HG03565 (cell line): ENCODE data around the gene ANKRD36B.
"Not testable (repeated sequence)": the region's sequence is repeated elsewhere in the genome, so short reads cannot be mapped to it uniquely, and the experiment has no call there.

ENCODE experiments used
- ATAC-seq: cut with Tn5 transposase; IDR thresholded peaks from one replicate; pipeline ENCODE4 v1.9.1; 2021; ENCODE audit warnings: mild to moderate bottlenecking, moderate library complexity; ENCODE audit not compliant: unreplicated experiment

ANKRD36B gene

DNA sequence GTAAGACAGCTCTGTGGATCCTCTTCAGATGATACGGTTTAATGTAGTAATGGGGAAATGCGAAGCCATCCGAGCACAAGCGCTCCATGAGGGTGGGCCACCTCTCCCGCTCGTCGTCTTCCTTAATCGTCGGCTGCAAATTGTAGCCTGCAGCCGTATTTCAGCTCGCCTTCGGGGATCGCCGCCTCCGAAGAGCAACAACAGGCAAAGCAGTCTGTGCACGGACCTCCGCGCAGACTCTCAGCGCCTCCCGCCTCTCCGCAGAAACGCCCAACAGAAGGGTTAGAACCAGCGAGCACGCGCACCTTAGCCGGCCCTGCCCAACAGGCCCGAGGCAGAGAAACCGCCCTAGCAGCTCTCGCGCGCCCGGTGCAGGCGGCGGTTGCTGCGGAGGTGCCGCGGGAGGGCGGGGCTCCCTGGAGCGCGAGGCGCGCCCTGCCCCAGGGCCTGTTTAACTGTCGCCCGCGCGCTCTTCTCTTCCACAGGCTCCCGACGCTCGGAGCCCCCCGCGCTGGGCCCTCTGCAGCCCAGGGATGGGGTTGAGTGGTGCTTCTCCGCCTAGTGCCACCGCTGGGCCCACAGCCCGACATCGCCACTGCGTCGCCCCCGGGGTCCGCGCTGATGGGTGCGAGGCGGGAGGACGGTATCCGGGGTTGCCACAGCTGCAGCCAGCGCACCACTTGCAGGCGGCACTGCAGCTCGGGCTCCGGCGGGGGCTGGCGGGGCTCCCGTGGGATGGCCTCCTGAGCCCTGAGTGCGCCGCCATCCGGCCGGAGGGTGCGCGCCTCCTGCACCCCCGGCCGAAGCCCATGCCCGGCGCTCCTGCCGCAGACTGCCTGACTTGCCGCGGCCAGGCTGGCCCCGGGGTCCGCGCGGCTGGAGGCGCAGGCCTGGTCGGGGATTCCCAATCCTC lies at the start of gene ANKRD36B:
Gene ANKRD36B, minus strand, starts transcription at position 280 of the 913 bp plus-strand sequence. Its CDS starts 192 bp downstream, at position 88.
- ATAC-seq: peak; percentile 39

DNA sequence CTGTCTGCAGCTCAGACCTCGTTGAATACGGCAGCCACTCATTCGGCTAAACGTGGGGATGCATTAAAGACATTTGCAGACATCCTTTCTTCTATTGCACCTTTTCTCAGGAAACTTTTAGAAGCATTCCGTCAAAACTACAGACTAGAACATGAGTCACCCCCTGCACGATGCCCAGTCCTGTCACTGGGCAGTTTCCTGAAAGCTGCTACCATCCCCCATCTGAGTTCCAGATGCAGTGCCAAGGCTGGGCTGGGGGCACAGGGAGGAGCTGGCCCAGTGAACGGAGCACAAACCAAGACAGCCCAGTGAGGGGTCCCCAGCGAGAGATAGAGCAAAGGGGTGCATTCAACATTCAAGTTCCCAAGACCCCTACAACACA lies 36.4 kb upstream of the ANKRD36B start:
- not testable (repeated sequence) for ATAC-seq

DNA sequence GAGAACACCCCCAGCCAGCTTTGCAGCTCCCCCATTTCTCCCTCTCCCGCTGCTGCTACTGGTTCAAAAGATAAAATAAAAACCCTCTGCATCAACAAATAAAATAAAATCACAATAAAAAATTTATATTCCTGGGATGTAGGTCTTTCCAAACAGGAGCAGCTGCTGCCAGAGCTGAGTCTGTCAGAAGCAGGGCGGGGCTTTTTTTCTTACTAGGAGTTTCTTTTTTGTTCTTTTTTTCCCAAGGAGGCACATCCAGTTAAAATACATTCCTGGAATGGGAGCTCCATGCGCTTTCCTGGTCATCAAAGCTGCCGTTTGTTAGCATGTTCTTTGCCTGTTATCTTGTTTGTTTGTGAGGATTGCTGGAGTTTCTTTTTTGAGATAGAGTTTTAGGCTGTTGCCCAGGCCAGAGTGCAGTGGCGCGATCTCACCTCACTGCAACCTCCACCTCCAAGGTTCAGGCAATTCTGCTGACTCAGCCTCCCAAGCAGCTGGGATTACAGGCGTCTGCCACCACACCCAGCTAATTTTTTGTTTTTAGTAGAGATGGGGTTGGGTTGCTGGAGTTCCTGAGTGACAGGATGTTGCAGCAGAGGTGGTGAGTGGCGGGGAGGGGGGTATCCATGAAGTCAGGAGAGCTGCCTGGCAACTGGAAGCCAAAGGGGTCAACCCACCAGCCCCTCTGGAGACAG lies 35.8 kb upstream of the ANKRD36B start:
- not testable (repeated sequence) for ATAC-seq

DNA sequence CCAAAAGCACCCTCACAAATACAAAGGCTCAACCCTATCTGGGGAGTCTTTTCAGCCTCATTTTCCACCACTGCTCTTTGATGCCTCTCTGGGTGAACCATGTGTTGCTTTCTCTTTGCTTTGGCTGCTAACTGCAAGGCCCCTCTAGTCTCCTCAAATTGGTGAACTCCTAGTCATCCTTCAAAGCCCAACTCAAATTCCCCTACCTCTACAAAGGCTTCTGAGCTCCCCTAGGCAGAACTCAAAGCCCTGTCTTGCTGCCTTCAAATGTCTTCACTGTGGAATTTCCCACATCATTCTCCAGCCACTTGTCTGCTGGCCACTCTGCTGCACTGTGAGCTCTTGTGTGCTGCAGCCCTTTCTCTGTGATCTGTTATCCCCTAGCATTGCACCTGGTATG lies 33.3 kb upstream of the ANKRD36B start:
- ATAC-seq: not testable (repeated sequence)

DNA sequence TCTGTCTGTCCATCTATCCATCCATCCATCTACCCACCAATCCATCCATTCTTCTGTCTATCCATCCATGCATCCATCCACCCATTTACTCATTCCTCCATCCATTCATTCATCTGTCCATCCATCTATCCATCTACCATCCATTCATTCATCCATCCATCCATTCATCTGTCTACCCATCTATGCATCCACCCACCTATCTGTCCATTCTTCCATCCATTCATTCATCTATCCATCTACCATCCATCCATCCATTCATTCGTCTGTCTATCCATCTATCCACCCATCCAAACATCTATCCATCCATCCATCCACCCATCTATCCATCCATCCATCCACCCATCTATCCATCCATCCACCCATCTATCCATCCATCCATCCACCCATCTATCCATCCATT lies 30.8 kb upstream of the ANKRD36B start:
- ATAC-seq: not testable (repeated sequence)

DNA sequence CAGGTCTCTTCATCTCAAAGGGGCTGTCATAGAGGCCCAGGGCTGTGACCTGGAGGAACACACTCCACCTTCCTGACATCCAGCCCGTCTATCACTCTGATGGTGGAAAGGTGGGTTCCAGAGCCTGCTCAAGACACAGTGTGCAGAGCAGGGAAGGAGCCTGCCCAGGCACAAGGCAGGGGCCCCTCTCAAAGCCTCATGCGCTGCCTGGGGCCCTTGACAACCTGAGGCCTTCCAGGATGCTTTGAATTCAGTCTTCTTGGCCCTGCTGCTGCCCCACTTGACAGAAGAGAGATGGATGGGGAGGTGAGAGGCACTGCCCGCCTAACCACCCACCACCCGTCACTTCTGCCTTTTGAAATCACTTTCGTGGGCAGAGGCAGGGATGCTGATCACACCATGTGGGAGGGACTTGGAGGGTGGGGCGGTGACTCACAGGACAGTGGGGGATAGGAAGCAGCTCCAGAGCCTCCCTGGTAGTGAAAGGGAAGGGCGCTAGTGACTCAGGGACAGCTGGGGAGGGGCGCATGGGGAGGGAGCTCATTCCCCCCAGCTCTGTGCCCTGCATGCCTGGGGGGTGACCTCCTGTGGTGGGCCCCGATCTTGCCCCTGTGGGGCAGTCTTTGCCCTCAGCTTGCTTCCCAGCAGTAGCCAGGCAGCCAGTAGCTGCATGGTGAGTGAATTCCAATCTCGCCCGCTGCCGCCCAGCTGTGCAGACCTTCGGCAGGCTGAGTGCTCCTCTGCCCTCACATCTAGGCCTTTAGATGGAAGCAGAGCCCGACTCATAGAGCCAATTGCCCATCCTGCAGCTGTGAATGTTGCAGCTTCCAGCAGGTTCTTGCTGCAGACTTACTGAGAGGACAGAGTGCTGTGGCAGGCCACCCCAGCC lies 29.5 kb upstream of the ANKRD36B start:
- not testable (repeated sequence) for ATAC-seq

DNA sequence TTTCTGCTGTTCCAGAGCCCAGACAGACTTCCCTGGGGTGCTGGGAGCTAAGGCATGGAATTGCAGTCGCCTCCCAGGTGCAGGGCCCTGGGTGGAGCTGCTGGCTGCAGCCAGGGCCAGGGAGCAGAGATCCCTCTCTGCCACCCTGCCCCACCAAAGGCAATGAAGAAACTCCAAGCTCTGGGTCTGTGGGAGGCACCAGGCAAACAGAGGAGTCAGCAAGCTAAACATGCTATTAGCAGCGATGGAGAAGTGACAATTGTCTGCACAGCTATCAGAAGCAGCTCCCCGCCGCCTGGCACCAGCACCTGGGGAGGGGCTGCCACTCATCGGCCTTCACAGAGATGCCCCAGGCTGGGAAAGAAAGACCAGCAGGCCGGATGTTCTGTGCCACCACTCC lies 28.2 kb upstream of the ANKRD36B start:
- ATAC-seq: no peak

DNA sequence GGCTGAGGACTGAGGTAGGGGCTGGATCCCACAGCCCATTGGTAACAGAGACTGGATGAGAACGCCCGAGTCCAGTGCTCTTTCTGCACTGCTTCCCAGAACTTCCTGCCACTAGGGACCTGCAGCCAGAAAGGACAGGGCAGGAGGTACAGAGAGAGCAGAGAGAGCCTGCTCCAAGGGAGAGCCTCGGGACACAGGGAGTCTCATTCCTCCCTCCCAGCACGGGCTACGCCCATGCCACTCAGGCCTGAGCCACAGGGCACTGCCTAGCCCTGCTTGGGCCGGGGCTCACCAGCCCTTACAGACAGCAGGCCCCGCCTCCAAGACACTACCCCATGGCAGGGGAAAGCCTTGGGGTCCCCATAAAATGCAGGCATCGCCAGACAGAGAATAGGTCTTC lies 26.1 kb upstream of the ANKRD36B start:
- not testable (repeated sequence) for ATAC-seq

DNA sequence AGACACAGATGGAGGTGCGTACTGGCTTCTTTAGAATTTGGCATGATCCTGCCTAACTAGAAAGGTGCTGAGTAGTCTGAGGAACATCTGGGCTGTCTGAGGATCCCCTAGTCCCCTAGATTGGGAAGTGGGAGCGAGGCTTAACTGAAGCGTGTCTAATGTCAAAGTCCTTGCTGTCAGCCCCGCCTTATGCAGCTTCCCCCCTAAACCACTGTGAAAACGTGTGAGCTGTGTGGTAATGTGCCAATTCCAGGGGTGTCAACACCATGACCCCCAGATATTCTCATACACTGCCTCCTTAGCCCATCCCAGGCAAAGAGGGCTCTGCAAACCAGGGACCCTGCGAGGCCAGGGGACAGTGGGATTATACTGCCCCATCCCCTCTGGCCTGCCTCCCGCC lies 22.2 kb upstream of the ANKRD36B start:
- not testable (repeated sequence) for ATAC-seq

DNA sequence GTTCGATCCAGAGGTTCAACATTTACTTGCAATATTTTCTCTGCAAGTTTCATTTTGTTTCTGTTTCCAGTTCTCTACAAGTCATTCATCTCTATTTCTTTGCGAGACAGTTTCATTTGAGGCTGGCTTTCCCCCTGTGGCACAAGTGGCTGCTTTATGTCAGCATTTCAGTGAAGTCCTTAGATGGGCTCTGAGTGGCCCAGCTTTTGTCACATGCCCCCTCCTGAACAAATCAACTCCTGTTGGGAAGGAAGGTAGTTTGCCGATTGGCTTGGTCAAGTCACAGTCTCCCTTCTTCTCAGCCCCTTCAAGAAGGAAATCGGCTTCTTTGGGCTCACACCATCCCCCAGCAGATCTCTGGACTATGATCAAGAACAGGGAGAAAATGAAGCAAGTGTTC lies 19.1 kb upstream of the ANKRD36B start:
- not testable (repeated sequence) for ATAC-seq

DNA sequence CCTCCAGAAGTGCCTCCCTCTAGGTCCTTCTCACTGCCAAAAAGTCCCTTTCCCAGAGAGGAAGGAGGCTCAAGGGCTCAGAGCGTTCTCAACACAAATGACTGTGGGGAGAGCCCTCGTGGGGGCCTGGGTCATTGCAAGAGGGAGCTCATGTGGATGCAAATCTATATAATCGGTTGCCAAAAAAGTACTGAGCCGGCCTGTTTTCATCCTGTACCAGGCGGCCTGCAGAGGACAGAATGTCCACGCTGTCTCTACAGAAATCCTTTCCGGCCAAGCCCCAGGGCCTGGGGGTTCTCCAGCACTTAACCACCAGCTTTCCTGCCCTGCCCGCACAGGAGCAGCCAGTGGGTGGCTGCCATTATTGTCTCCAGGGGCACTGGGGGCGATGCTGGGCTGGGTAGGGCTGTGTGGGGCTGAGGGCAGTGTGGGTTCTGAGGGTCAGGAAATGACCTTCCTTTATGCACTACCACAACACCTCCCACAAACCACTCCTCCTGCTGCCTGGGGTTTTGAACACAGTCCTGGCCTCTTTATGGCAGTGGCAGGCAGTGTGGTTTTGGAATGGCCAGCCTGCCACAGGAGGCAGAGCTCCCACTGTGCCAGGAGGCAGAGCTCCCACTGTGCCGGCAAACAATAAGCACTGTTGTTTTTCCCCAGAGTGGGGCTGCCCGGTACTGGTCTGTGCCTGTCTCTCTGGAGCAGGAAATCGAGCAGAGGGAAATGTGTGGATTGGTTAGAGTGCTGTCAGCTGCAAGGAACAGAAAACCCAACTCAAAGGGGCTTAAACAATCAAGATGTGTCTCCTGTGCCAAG lies 16.1 kb upstream of the ANKRD36B start:
- not testable (repeated sequence) for ATAC-seq

DNA sequence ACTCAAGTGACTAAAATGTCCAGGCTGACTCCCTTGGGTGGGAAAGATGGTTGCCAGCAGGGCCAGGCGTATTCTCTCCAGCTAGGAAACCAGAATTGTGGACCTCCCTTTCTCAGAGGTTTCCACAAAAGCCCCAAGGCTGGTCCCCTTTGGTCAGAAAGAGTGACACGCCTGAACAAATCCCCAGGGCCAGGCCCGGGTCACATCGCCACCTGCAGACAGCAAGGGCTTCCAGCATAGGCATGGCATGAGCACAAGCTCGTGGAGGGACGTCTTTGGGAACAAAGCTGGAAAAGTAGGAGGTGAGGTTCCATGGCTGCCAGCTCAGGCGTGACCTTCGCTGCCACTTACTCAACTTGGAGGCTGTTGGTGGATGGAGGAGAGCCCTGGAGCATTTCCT lies 15.4 kb upstream of the ANKRD36B start:
- ATAC-seq: not testable (repeated sequence)

DNA sequence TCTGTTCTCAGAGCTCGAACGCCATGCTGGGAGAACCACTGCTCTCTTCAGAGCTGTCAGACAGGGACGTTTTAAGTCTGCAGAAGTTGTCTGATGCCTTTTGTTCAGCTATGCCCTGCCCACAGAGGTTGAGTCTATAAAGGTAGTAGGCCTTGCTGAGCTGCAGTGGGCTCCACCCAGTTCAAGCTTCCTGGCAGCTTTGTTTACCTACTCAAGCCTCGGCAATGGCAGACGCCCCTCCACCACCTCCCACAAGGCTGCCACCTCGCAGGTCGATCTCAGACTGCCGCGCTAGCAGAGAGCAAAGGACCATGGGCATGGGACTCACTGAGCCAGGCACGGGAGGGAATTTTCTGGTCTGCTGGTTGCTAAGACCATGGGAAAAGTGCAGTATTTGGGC lies 11.9 kb upstream of the ANKRD36B start:
- not testable (repeated sequence) for ATAC-seq

DNA sequence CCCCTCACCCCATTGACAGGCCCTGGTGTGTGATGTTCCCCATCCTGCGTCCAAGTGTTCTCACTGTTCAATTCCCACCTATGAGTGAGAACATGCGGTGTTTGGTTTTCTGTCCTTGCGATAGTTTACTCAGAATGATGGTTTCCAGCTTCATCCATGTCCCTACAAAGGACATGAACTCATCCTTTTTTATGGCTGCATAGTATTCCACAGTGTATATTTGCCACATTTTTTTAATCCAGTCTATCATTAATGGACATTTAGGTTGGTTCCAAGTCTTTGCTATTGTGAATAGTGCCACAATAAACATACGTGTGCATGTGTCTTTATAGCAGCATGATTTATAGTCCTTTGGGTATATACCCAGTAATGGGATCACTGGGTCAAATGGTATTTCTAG lies 6.5 kb upstream of the ANKRD36B start:
- not testable (repeated sequence) for ATAC-seq

DNA sequence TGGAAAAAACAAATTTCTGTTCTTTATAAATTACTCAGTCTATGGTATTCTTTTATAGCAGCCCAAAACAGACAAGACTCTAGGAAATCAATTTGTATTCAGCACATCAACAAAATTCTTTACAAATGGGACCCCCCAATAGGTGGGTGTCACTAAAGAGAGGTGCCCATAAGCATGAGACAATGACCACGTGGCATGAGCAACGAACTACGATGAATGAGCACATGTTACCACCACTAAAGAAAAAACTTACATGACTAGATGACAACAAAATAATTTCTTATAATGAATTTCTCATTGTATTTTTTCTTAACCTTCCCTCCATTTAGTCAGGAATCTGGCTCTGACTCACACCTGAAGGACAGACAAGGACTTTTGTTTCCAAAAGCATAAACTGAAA lies 3.8 kb upstream of the ANKRD36B start:
- not testable (repeated sequence) for ATAC-seq

DNA sequence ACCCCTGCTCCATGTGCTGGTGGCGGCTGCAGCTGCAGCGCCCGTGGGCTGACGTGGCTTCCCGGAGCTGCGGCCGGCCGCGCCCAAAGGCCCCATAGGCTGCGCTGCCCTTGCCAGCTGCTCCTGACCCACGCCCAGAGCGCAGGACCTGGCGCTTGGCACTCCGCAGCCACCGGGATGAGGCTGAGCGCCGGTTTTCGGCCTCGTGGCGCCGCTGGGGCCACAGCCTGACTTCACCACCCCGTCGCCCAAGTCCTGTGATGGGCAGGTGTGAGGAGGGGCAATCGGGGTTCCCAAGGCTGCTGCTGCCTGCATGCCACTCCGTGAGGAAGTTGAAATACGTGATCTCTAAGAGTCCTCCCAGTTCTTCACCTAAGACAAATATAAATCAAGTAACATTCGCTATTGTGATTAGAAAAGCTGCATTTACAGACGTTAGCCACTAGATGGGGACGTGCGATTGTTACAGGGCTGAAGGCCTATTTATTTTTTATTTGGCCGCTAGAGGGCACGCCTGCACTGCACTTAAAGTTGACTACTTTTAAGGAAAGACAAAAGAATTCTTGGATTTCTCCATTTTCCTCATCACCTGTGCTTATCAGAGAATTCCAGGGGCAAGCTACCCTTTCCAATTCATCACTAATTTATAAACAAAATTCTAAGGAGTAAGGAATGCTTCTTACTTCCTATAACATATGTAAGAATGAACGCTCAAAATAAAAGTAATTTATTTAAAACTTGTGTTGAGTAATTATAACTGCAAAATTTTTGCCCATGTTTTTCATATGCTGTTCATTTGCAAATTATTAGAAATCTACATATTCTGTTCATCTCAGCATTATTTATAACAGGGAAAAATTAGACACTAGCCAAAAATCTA lies 1.1 kb upstream of the ANKRD36B start:
- peak; percentile 49 for ATAC-seq

DNA sequence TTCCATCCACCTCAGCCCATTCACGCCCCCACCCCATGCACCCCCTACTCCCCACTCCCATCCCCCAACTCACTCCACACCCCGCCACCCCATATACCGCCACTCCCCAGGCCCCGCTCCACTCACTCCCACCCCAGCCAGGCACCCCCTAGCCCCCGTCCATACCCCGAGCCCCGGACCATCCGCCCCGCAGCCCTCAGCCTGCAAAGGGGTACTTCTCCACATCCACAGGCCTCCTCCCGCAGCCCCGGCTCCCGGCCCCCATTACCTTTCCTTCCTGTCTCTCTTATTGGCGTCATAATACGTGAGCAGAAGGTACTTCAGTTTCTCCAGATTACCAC lies 450 bp downstream of the ANKRD36B start:
- not testable (repeated sequence) for ATAC-seq

DNA sequence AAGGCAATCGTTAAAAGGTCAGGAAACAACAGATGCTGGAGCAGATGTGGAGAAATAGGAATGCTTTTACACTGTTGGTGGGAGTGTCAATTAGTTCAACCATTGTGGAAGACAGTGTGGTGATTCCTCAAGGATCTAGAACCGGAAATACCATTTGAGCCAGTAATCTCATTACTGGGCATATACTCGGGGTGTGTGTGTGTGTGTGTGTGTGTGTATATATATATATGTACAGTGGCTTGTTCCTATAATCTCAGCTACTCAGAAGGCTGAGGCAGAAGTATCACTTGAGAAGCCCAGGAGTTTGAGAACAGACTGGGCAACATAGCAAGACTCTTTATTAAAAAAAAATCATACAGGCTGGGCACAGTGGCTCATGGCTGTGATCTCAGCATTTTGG lies 24.0 kb downstream of the ANKRD36B start:
- not testable (repeated sequence) for ATAC-seq

DNA sequence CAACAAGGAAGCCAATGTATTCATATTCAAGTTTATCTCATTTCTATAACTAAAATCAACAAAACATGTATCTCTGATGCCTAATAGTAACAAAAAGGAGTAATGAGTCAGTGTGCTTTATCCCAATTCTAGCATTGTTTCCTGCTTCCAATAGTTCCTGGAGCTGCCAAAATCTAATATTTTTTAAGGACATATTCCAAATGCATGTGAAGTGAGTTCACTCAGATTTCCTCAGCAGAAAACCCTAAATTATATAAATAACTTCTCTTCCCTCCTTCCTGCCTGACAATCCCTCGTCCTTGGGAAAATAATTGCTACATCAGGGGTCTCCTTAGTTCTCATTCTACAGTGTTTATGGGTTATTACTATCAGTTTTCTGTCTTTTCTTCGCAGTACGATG lies 37.3 kb downstream of the ANKRD36B start:
- not testable (repeated sequence) for ATAC-seq
